ENCODE results near the gene CUX1.

Gene CUX1

GRCh38 chr7:101782476-101782875 lies 35.0 kb upstream of the CUX1 start:
- no peaks in the 10 kb centered on the region for H3K36me3 ChIP-seq (ENCODE audit: control insufficient read depth, low read length)
- TF ChIP-seq, protein P1, sequence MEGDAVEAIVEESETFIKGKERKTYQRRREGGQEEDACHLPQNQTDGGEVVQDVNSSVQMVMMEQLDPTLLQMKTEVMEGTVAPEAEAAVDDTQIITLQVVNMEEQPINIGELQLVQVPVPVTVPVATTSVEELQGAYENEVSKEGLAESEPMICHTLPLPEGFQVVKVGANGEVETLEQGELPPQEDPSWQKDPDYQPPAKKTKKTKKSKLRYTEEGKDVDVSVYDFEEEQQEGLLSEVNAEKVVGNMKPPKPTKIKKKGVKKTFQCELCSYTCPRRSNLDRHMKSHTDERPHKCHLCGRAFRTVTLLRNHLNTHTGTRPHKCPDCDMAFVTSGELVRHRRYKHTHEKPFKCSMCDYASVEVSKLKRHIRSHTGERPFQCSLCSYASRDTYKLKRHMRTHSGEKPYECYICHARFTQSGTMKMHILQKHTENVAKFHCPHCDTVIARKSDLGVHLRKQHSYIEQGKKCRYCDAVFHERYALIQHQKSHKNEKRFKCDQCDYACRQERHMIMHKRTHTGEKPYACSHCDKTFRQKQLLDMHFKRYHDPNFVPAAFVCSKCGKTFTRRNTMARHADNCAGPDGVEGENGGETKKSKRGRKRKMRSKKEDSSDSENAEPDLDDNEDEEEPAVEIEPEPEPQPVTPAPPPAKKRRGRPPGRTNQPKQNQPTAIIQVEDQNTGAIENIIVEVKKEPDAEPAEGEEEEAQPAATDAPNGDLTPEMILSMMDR (IDR thresholded peaks at IDR 0.05; ENCODE audit: low read depth, low read length, poor library complexity, severe bottlenecking), result no peak
- TF ChIP-seq EZH2phosphoT487 (IDR thresholded peaks at IDR 0.05; ENCODE audit: borderline replicate concordance, low read length), result no peak
- no peaks in the 10 kb centered on the region for H3K9me2 ChIP-seq (replicated peaks; ENCODE audit: control insufficient read depth, low read length)
- H3F3A ChIP-seq (ENCODE audit: control insufficient read depth, insufficient read depth), result no peaks in the 10 kb centered on the region
- H4K20me1 ChIP-seq (ENCODE audit: control insufficient read depth, insufficient read depth, low read depth, low read length), result no peaks in the 10 kb centered on the region
- peaks cover 22% of the 10 kb centered on the region for H3K27me3 ChIP-seq (ENCODE audit: control insufficient read depth, low read length)
- H3K4me2 ChIP-seq (ENCODE audit: low read length), result no peak overlapping the region
- no peak overlapping the region for H3K27ac ChIP-seq (ENCODE audit: low read depth, low read length)
- H3K4me3 ChIP-seq (ENCODE audit: low read length), result no peak overlapping the region
- H3K4me1 ChIP-seq (ENCODE audit: control insufficient read depth, low read length), result peaks cover 7% of the 10 kb centered on the region; the same call in 1 of the 2 replicates
- no peaks in the 10 kb centered on the region for H3K9me3 ChIP-seq (ENCODE audit: control insufficient read depth, insufficient read depth, low read length)
- H3K79me2 ChIP-seq (ENCODE audit: control insufficient read depth, low read length), result no peaks in the 10 kb centered on the region

GRCh38 chr7:101782896-101783295 lies 34.5 kb upstream of the CUX1 start:
- H3F3A ChIP-seq (ENCODE audit: control insufficient read depth, insufficient read depth), result no peaks in the 10 kb centered on the region
- H3K27ac ChIP-seq (ENCODE audit: low read depth, low read length), result no peak overlapping the region
- no peak overlapping the region for H3K4me2 ChIP-seq (ENCODE audit: low read length)
- H3K27me3 ChIP-seq (ENCODE audit: control insufficient read depth, low read length), result peaks cover 19% of the 10 kb centered on the region
- H3K9me2 ChIP-seq (replicated peaks; ENCODE audit: control insufficient read depth, low read length), result no peaks in the 10 kb centered on the region
- H3K4me3 ChIP-seq (ENCODE audit: low read length), result no peak overlapping the region
- H3K79me2 ChIP-seq (ENCODE audit: control insufficient read depth, low read length), result no peaks in the 10 kb centered on the region
- H3K36me3 ChIP-seq (ENCODE audit: control insufficient read depth, low read length), result no peaks in the 10 kb centered on the region
- no peaks in the 10 kb centered on the region for H4K20me1 ChIP-seq (ENCODE audit: control insufficient read depth, insufficient read depth, low read depth, low read length)
- H3K9me3 ChIP-seq (ENCODE audit: control insufficient read depth, insufficient read depth, low read length), result no peaks in the 10 kb centered on the region
- TF ChIP-seq, protein P1 (IDR thresholded peaks at IDR 0.05; ENCODE audit: low read depth, low read length, poor library complexity, severe bottlenecking), result no peak
- TF ChIP-seq EZH2phosphoT487 (IDR thresholded peaks at IDR 0.05; ENCODE audit: borderline replicate concordance, low read length), result no peak
- H3K4me1 ChIP-seq (ENCODE audit: control insufficient read depth, low read length), result peaks cover 7% of the 10 kb centered on the region; the same call in 1 of the 2 replicates

DNA sequence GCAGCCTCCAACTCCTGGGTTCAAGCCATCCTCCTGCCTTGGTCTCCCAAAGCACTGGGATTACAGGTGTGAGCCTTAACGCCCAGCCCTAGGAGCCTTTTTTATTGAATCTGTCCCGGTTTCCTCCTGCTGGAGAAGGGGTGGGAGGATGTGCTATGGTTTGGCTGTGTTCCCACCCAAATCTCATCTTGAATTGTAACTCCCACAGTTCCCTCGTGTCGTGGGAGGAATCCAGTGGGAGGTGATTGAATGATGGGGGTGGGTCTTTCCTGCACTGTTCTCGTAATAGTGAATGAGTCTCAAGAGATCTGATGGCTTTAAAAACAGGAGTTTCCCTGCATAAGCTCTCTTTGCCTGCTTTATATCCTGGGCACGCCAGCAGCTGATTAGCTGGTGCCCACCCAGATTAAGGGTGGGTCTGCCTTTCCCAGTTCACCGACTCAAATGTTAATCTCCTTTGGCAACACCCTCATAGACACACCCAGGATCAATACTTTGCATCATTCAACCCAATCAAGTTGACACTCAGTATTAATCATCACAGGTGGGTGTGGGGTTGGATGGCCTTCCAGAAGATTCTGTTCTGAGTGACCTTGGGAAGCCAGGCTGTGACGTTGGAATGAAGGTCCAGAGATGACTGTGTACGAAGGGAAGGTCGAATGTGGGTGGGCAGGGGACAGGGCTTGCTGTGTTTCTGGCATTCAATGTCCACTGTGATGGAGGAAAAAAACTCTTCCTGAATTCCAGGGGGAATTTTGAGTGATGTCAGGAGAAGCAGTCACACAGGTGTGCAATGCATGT lies 33.8 kb upstream of the CUX1 start:
- peaks cover 15% of the 10 kb centered on the region for H3K27me3 ChIP-seq (ENCODE audit: control insufficient read depth, low read length)
- no peak overlapping the region for H3K4me3 ChIP-seq (ENCODE audit: low read length)
- TF ChIP-seq EZH2phosphoT487 (IDR thresholded peaks at IDR 0.05; ENCODE audit: borderline replicate concordance, low read length), result no peak
- TF ChIP-seq, protein P1 (IDR thresholded peaks at IDR 0.05; ENCODE audit: low read depth, low read length, poor library complexity, severe bottlenecking), result no peak
- no peaks in the 10 kb centered on the region for H3K36me3 ChIP-seq (ENCODE audit: control insufficient read depth, low read length)
- H3K4me2 ChIP-seq (ENCODE audit: low read length), result no peak overlapping the region
- no peaks in the 10 kb centered on the region for H3K9me3 ChIP-seq (ENCODE audit: control insufficient read depth, insufficient read depth, low read length)
- H3F3A ChIP-seq (ENCODE audit: control insufficient read depth, insufficient read depth), result no peaks in the 10 kb centered on the region
- no peaks in the 10 kb centered on the region for H3K79me2 ChIP-seq (ENCODE audit: control insufficient read depth, low read length)
- peaks cover 7% of the 10 kb centered on the region; the same call in 1 of the 2 replicates for H3K4me1 ChIP-seq (ENCODE audit: control insufficient read depth, low read length)
- H3K9me2 ChIP-seq (replicated peaks; ENCODE audit: control insufficient read depth, low read length), result no peaks in the 10 kb centered on the region
- H4K20me1 ChIP-seq (ENCODE audit: control insufficient read depth, insufficient read depth, low read depth, low read length), result no peaks in the 10 kb centered on the region
- H3K27ac ChIP-seq (ENCODE audit: low read depth, low read length), result no peak overlapping the region
